Stimulated activated CD4-positive, alpha-beta T cell treated with anti-CD3 and anti-CD28 coated beads, Interleukin-2, amount 100 ng/mL, for 48 hours (primary cell): ENCODE measurements around the gene PRTFDC1.
A peak's percentile ranks its signal among the peaks of the same experiment; 100 is the strongest.
"Not testable (repeated sequence)": the region's sequence is repeated elsewhere in the genome, so short reads cannot be mapped to it uniquely, and the experiment has no call there.

Experiments
- DNase-seq, 2 donors: peaks; one replicate each; pipeline ENCODE4 v3.0.0-alpha.2; 2020

Gene PRTFDC1

DNA sequence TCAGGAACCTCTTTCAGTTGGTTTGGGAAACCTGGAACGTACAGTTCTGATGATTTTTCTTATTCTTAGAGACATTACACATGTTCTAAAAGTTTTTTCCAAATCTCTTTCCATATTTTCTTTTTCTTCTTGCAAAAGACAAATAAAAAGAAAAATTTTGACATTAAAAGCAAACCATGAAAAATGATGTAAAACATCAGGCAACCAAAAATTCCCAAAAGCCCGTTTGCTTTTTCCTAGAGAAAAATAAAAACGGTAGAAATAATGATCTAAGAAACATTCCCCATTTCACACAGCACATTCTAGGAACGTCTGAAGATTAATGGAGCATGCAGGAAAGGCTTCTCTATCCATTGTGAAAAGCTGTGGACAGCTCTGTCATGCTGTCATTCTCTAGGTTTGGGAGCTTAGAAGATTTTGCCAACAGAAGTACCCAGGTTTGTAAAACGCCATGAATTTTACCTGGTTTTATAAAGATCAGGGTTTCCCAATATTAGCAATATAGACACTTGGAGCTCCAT, 11.2 kb upstream of the PRTFDC1 start:
- no peak for DNase-seq

GRCh38 chr10:24962995-24963394, 10.6 kb upstream of the PRTFDC1 start:
- DNase-seq: no peak

DNA sequence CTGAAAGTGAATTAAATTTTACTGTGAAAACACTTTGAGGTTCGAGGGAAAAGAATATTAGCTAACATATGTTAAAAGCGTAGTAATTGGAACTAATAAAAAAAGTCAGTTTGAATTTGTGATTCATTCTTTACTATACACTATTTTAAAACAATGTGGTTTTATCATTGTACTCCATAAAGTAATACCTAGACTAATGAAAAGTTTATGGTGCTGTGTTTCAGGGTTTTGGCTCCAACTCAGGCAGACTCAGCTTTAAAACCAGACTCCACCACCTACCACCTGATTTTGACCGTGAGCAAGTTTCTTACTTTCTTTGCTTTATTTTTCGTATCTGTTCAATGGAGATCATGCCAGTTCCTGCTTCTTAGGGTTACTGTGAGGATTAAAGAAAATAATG, 9.2 kb upstream of the PRTFDC1 start:
- DNase-seq: no peak

- DNase-seq: no peak
These were observed 7.0 kb upstream of the PRTFDC1 start for GRCh38 chr10:24959382-24959730.

- DNase-seq: no peak
These were observed 6.4 kb upstream of the PRTFDC1 start for GRCh38 chr10:24958721-24959381.

- no peak for DNase-seq
These were observed 5.8 kb upstream of the PRTFDC1 start for GRCh38 chr10:24958091-24958720.

GRCh38 chr10:24957624-24958051, 5.2 kb upstream of the PRTFDC1 start:
- not testable (repeated sequence) for DNase-seq

DNA sequence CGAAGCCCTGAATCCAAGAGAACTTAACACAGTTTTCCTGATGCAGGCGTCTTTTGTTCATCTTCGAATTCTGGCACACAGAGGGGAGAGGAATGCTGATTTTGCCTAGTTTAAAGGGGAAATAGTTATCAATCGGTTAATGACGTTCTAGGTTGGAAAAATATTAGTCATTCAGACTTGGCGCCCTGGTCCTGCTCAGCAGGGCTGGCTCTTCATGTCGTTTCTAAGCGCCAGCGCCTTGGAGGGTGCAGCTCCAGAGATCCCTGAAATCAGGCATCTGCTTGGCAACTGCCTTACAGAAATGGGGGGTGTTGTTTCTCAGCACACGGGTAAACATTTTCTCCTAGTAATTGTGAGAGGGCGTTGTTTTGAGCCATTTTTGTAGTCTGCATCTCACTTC, 1.3 kb upstream of the PRTFDC1 start:
- DNase-seq: no peak

- DNase-seq: peak; percentile 14 to 36
These were observed 570 bp upstream of the PRTFDC1 start for GRCh38 chr10:24952707-24953645.

GRCh38 chr10:24951201-24952142, 934 bp downstream of the PRTFDC1 start:
- no peak for DNase-seq

- no peak for DNase-seq
These were observed 2.0 kb downstream of the PRTFDC1 start for GRCh38 chr10:24950439-24950838.

DNA sequence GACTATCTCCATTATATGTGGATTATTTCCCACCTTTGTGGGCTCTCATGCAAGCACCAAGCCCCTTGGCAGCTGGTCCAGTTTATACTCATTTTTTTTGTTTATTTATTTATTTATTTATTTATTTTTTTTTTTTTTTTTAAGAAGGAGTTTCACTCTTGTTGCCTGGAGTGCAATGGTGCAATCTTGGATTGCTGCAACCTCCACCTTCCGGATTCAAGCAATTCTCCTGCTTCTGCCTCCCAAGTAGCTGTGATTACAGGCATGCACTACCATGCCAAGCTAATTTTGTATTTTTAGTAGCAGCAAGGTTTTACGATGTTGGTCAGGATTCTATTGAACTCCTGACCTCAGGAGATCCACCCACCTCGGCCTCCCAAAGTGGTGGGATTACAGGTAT, 2.8 kb downstream of the PRTFDC1 start:
- DNase-seq: no peak

DNA sequence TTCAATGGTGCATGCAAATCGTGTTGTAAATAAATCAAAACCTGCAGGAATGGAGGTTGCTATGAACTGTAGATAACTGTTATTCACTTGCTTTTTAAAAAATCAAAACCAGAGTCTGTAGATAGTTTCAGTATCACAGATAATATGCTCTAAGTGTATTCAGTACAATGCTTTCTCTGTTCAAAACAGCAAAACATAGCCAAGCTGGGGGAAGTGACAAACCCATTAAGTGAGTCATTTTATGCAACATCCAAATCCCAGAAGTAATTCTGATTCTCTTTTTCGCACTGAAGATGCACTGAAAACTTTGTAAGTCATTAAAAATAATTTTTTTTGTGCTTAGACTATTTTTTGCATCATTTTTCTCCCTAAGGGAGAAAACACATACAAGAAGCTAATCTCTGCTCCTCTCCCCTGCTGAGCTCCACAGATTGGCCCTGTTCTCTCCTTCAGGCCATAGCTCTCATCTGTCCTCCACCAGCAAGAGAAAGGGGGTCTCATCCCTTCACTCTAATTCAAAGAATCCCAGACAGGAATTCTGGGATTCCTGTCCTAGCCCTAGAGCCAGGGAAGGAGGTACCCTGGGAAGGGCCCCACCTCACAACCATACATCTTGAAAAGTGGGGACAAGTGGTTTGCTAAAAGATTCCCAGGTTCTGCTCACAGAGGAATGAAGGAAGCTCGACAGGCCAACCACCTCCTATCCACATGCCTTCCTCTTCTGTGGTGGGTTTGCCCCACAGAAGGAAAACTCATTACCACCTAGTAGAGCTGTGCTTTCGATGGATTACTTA, 4.9 kb downstream of the PRTFDC1 start:
- DNase-seq: no peak

GRCh38 chr10:24944512-24945255, 7.7 kb downstream of the PRTFDC1 start:
- DNase-seq: no peak

DNA sequence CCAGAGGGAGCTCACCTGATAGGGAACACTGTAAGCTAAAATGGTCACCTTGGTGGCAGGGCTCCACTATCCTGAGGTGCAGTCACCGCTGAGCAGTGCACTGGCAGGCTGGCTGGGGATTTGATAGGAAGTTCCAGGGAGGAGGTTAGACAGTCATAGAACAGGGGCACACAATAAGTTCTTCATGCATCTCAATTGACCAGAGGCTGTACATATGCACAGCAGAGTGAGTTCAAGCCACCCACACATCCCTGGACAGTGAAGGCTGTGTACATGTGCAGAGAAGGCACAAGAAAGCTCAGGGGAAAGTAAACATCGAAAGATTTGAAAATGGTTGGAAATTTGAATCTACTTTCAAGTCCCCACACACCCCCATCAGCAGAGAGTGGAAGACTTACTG, 13.9 kb downstream of the PRTFDC1 start:
- no peak for DNase-seq

- DNase-seq: no peak
These were observed 14.3 kb downstream of the PRTFDC1 start for GRCh38 chr10:24938076-24938475.

DNA sequence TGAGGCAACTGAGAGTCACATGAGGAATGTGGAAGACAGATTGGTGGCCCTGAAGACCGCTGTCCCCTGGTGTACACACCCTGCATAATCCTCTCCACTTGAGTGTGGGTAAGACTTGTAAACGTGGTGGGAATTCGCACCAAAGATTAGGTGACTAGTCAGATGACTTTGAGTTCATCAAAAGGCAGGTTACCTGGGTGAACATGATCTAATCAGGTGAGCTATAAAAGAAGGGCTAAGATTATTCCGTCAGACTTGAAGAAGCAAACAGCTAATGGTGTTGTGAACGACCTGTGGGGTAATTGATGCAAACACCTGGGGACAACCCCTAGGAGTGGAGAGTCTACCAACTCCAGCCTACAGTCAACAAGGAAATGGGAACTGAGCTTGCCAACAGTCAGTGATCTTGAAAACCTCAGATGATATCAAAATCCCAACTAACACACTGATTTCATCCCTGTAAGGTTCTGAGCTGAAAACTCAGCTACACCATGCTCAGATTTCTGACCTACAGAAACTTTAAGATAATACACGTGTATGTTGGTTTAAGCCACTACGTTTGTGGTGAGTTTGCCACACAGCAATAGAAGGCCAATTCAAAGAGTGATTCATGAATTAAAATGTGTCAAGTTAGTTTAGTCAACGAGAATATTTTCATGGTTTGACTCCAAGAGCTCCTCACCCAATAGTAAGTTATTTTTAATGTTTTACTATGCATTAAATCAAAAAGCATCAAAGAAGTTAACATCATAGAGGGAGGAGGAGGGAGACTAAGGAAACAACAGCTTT, 16.7 kb downstream of the PRTFDC1 start:
- no peak for DNase-seq

DNA sequence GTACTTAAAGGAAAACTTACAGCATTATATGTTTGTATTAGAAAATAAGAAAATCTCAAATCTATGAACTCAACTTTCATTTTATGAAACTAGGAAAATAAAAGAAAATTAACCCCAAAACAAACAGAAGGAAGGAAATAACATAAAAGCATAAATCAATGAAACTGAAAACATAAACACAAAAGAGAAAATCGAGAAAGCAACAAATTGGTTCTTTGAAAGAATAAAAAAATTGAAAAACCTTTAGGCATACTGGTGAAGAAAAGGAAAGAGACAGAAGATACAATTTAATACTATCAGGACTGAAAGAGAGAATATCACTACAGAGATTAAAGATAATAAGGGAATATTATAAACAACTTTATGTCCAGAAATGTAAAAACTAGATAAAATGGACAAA, 21.2 kb downstream of the PRTFDC1 start:
- DNase-seq: no peak

- no peak for DNase-seq
These were observed 22.0 kb downstream of the PRTFDC1 start for GRCh38 chr10:24930427-24930826.

GRCh38 chr10:24929904-24930303, 22.5 kb downstream of the PRTFDC1 start:
- no peak for DNase-seq
